Measurements from ENCODE around the gene DYNLT2B. TPM values are rescaled to one million over a fixed set of nuclear protein-coding genes. Genes with fewer than 3 reads are reported as not detected.
"Not testable (repeated sequence)": the region's sequence is repeated elsewhere in the genome, so short reads cannot be mapped to it uniquely, and the experiment has no call there.

DYNLT2B gene
- total RNA-seq, 1 experiment from 2014 or later = 15.4 TPM

GRCh38 chr3:196254376-196255283, 63.4 kb downstream of the DYNLT2B start:
- Histone ChIP-seq H3K9me3 (no peaks in the 10 kb centered on the region), H3K4me3 (no peak overlapping the region), H3K27me3 (no peaks in the 10 kb centered on the region), H3K36me3 (peaks cover 45% of the 10 kb centered on the region)
- no peak for DNase-seq

GRCh38 chr3:196251918-196252317, 66.1 kb downstream of the DYNLT2B start:
- Histone ChIP-seq H3K36me3 (peaks cover 52% of the 10 kb centered on the region), H3K27me3 (no peaks in the 10 kb centered on the region), H3K9me3 (no peaks in the 10 kb centered on the region), H3K4me3 (no peak overlapping the region)
- no peak for DNase-seq

- no peaks in the 10 kb centered on the region for H3K9me3 ChIP-seq
- H3K4me3 ChIP-seq = no peak overlapping the region
- peaks cover 43% of the 10 kb centered on the region for H3K36me3 ChIP-seq
- no peaks in the 10 kb centered on the region for H3K27me3 ChIP-seq
- no peak for DNase-seq
Observed at GRCh38 chr3:196246612-196247308, 71.3 kb downstream of the DYNLT2B start.

DNA sequence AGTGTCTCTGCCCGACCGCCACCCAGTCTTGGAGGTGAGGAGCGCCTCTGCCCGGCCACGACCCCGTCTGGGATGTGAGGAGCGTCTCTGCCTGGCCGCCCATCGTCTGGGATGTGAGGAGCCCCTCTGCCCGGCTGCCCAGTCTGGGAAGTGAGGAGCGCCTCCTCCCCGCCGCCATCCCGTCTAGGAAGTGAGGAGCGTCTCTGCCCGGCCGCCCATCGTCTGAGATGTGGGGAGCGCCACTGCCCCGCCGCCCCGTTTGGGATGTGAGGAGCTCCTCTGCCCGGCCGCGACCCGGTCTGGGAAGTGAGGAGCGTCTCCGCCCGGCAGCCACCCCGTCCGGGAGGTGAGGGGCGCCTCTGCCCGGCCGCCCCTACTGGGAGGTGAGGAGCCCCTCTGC, 73.9 kb downstream of the DYNLT2B start:
- not testable (repeated sequence) for DNase-seq, H3K4me3 ChIP-seq, H3K9me3 ChIP-seq, H3K27me3 ChIP-seq
- H3K36me3 ChIP-seq = peaks cover 48% of the 10 kb centered on the region

GRCh38 chr3:196241704-196242103, 76.3 kb downstream of the DYNLT2B start:
- no peak overlapping the region for H3K4me3 ChIP-seq
- H3K27me3 ChIP-seq = no peaks in the 10 kb centered on the region
- H3K36me3 ChIP-seq = peaks cover 59% of the 10 kb centered on the region
- DNase-seq = no peak
- H3K9me3 ChIP-seq = no peaks in the 10 kb centered on the region

Other genes starting within 250 kb of the DYNLT2B start
- 49.9 and 59.5 TPM in 2 replicates for gene TFRC, start 236.2 kb downstream of the DYNLT2B start, total RNA-seq (2014; rRNA removed; shearing (Covaris generic); ENCODE audit: low replicate concordance)
- not detected in 2 replicates for gene ZDHHC19, start 106.8 kb downstream of the DYNLT2B start, total RNA-seq (2014; rRNA removed; shearing (Covaris generic); ENCODE audit: low replicate concordance)
- gene SLC51A, start 101.7 kb downstream of the DYNLT2B start, total RNA-seq (2014; rRNA removed; shearing (Covaris generic); ENCODE audit: low replicate concordance) = not detected in 2 replicates
- 52.6 and 82.0 TPM in 2 replicates for gene PCYT1A, start 30.5 kb downstream of the DYNLT2B start, total RNA-seq (2014; rRNA removed; shearing (Covaris generic); ENCODE audit: low replicate concordance)
- gene TM4SF19, start 20.1 kb upstream of the DYNLT2B start, total RNA-seq (2014; rRNA removed; shearing (Covaris generic); ENCODE audit: low replicate concordance) = not detected in 2 replicates
- 9.5 and 13.1 TPM in 2 replicates for gene UBXN7, start 114.2 kb upstream of the DYNLT2B start, total RNA-seq (2014; rRNA removed; shearing (Covaris generic); ENCODE audit: low replicate concordance)
- 4.7 and 9.8 TPM in 2 replicates for gene RNF168, start 185.5 kb upstream of the DYNLT2B start, total RNA-seq (2014; rRNA removed; shearing (Covaris generic); ENCODE audit: low replicate concordance)
- not detected in 2 replicates for gene SMCO1, start 197.1 kb upstream of the DYNLT2B start, total RNA-seq (2014; rRNA removed; shearing (Covaris generic); ENCODE audit: low replicate concordance)